Measurements from ENCODE around the gene RGS9. TPM values are rescaled to one million over a fixed set of nuclear protein-coding genes. Genes with fewer than 3 reads are reported as not detected.

The RGS9 gene
- total RNA-seq, 1 experiment from 2014 or later = 4.0 TPM

GRCh38 chr17:65254166-65254565 is 117.0 kb downstream of the RGS9 start:
- no peak for DNase-seq (ENCODE audit: low read depth)

- no peak for DNase-seq (ENCODE audit: low read depth)
Observed at GRCh38 chr17:65259281-65259680, 122.1 kb downstream of the RGS9 start.

GRCh38 chr17:65259696-65260485 is 122.7 kb downstream of the RGS9 start:
- DNase-seq (ENCODE audit: low read depth) = no peak

- no peak for DNase-seq (ENCODE audit: low read depth)
Observed at GRCh38 chr17:65260626-65261025, 123.5 kb downstream of the RGS9 start.

- no peak for DNase-seq (ENCODE audit: low read depth)
Observed at GRCh38 chr17:65261152-65261551, 124.0 kb downstream of the RGS9 start.

GRCh38 chr17:65261682-65262636 is 124.8 kb downstream of the RGS9 start:
- peak; percentile 71 for DNase-seq (ENCODE audit: low read depth)

GRCh38 chr17:65265276-65265675 is 128.1 kb downstream of the RGS9 start:
- DNase-seq (ENCODE audit: low read depth) = no peak

GRCh38 chr17:65268832-65269231 is 131.7 kb downstream of the RGS9 start:
- DNase-seq (ENCODE audit: low read depth) = no peak

GRCh38 chr17:65270499-65271253 is 133.5 kb downstream of the RGS9 start:
- DNase-seq (ENCODE audit: low read depth) = no peak

GRCh38 chr17:65271296-65271695 is 134.1 kb downstream of the RGS9 start:
- no peak for DNase-seq (ENCODE audit: low read depth)

Small RNA genes lying within 50 kb of the gene (small RNA-seq; reads per million reads assigned to genes)
- not detected for gene AC060771.1

Other genes with a start within 250 kb of the RGS9 start
- gene LRRC37A3, start 217.9 kb upstream of the RGS9 start, total RNA-seq (2014; rRNA removed; shearing (Covaris generic)) = 1.3 and 2.0 TPM in 2 replicates
- gene GNA13, start 80.6 kb upstream of the RGS9 start, total RNA-seq (2014; rRNA removed; shearing (Covaris generic)) = 25.5 and 35.0 TPM in 2 replicates

Measured in HT1080 (cell line).